Endothelial cell of hepatic sinusoid (primary cell): ENCODE results near the gene PYGM.

Experiments
- in situ Hi-C: cut with HindIII; loops from 2 replicates; pipeline ENCODE4 v1.10.0; 2017; ENCODE audit warnings: low sequenced_read_pairs

Gene PYGM

GRCh38 chr11:64742087-64742888 is 17.5 kb downstream of the PYGM start:
- in situ Hi-C loops, result no loop called here

- in situ Hi-C loops, result no loop called here
Observed at GRCh38 chr11:64741375-64742086, 18.2 kb downstream of the PYGM start.

GRCh38 chr11:64739871-64740270 is 19.9 kb downstream of the PYGM start:
- in situ Hi-C loops, result no loop called here

GRCh38 chr11:64736654-64737053 is 23.1 kb downstream of the PYGM start:
- in situ Hi-C loops, result no loop called here

- in situ Hi-C loops, result no loop called here
Observed at GRCh38 chr11:64735725-64736259, 24.0 kb downstream of the PYGM start.

- in situ Hi-C loops, result no loop called here
Observed at GRCh38 chr11:64734811-64735724, 24.7 kb downstream of the PYGM start.

- in situ Hi-C loops, result no loop called here
Observed at GRCh38 chr11:64731601-64732000, 28.2 kb downstream of the PYGM start.

- in situ Hi-C loops, result no loop called here
Observed at GRCh38 chr11:64729851-64730382, 29.9 kb downstream of the PYGM start.

- in situ Hi-C loops, result no loop called here
Observed at GRCh38 chr11:64728757-64729365, 30.9 kb downstream of the PYGM start.

- in situ Hi-C loops, result no loop called here
Observed at GRCh38 chr11:64726867-64727530, 32.8 kb downstream of the PYGM start.

GRCh38 chr11:64726211-64726641 is 33.5 kb downstream of the PYGM start:
- in situ Hi-C loops, result no loop called here

GRCh38 chr11:64724863-64725532 is 34.8 kb downstream of the PYGM start:
- in situ Hi-C loops, result no loop called here

GRCh38 chr11:64723907-64724862 is 35.6 kb downstream of the PYGM start:
- in situ Hi-C loops, result no loop called here

GRCh38 chr11:64723117-64723906 is 36.5 kb downstream of the PYGM start, which contains the start of gene NRXN2:
TSS of gene NRXN2 (minus strand) at chr11:64723197. CDS start at chr11:64713699, 9,498 bp downstream.
- in situ Hi-C loops, result no loop called here

GRCh38 chr11:64722141-64723065 is 37.4 kb downstream of the PYGM start:
- in situ Hi-C loops, result no loop called here

- in situ Hi-C loops, result no loop called here
Observed at GRCh38 chr11:64721359-64721699, 38.4 kb downstream of the PYGM start.
